GM18867 (cell line): ENCODE results near the gene CASP9.

ENCODE experiments used
- ATAC-seq: cut with Tn5 transposase; IDR thresholded peaks from one replicate; pipeline ENCODE4 v1.9.1; 2021; ENCODE audit warnings: mild to moderate bottlenecking, moderate library complexity; ENCODE audit not compliant: unreplicated experiment

CASP9 gene

GRCh38 chr1:15524021-15524282, at the start of gene CASP9:
Gene CASP9, minus strand, starts transcription at chr1:15524215. Its CDS starts 15 bp downstream, at chr1:15524200.
- no peak for ATAC-seq

- no peak for ATAC-seq
These were observed 49.5 kb upstream of the CASP9 start for GRCh38 chr1:15573477-15573876.

GRCh38 chr1:15571266-15571665, 47.3 kb upstream of the CASP9 start:
- no peak for ATAC-seq

GRCh38 chr1:15570861-15571260, 46.8 kb upstream of the CASP9 start:
- no peak for ATAC-seq

- no peak for ATAC-seq
These were observed 44.5 kb upstream of the CASP9 start for GRCh38 chr1:15568387-15569073.

DNA sequence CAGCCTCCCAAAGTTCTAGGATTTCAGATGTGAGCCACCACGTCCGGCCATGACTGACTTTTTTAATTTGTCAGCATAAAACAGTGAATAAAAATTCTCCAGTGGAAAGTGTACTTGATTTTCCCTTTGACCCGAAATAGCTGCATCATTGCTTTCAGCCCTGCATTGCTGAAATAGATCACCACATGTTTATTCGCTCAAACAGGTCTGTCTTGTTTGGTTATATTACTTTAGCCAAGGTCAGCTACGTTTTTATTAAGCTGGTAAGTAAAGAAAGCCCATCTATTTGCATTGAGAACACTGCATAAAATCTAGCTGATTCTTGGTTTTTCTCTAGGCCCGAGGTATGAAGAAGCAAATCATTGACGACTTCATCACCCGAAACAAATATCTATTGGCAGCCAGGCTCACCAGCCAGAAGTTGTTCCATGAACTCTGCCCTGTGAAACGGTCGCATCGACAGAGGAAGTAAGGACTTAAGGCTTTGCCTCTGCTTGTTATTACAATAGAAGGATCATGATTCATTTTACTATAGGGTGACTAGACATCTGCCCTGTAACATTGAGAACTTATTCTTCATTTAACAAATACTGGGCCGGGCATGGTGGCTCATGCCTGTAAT, 35.3 kb upstream of the CASP9 start:
- no peak for ATAC-seq

DNA sequence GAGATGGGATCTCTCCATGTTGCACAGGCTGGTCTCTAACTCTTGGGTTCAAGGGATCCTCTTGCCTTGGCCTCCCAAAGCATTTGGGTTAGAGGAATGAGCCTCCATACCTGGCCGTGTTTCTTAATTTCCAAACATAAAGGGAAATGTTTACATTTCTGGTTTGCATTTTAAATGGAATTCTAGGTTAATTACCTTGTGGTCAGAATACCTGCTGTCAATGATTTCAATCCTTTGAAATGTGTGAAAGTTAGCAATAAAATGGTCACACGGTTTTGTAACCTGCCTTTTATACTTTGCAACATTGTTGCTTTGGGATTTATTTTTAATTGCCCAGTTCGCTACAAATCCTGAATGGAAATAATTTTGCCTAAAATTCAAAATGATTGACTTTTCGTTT, 34.5 kb upstream of the CASP9 start:
- no peak for ATAC-seq

GRCh38 chr1:15557594-15557993, 33.6 kb upstream of the CASP9 start:
- no peak for ATAC-seq

GRCh38 chr1:15557008-15557407, 33.0 kb upstream of the CASP9 start:
- no peak for ATAC-seq

- ATAC-seq: no peak
These were observed 26.6 kb upstream of the CASP9 start for GRCh38 chr1:15550573-15550972.

DNA sequence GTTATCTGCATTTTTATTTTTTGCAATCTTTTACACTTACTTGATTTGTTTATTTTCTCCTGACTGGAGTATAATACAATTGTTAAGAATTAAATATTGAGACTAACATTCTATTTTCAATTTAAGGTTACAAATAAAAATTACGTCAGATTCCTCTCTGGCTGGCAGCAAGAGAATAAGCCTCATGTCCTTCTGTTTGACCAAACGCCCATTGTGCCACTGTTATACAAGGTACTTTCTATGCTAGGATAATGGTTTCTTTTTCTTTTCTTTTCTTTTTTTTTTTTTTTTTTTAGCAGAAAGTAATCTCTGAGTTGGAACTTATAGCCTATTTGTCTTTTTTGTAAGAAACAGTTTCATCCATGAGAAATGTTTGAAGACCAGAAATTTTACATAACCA, 22.6 kb upstream of the CASP9 start:
- ATAC-seq: no peak

GRCh38 chr1:15543589-15544568, 19.9 kb upstream of the CASP9 start:
- ATAC-seq: no peak

DNA sequence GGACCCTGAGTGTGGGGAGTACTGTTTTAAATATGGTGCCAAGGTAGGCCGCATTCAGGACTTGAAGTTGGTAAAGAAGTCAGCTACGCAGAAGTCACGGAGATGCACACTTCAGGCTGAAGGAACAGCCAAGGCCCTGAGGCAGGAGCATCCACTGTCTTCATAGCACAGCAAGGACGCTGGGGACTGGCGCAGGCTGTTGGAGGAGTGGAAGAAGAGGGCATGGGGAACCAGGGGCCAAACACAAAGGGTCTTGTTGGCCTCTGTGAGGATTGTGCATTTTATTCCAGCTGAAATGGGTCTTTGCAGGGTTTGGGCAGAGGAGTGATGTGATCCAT, 19.2 kb upstream of the CASP9 start:
- ATAC-seq: no peak

- no peak for ATAC-seq
These were observed 18.6 kb upstream of the CASP9 start for GRCh38 chr1:15542388-15543250.

- ATAC-seq: no peak
These were observed 17.3 kb upstream of the CASP9 start for GRCh38 chr1:15541231-15541792.

DNA sequence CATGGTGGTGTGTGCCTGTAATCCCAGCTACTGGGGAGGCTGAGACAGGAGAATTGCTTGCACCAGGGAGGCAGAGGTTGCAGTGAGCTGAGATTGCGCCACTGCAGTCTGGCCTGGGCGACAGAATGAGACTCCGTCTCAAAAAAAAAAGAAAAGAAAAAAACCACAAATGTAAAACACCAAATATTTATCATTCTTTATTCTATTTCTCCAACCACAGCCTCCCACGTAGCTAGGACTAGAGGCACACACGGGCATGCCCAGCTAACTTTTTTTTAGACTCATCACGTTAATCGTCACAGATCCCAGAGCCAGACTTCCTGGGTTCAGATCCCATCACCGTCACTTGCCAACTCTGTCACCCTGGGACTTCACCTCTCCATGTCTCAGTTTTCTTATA, 16.2 kb upstream of the CASP9 start:
- ATAC-seq: no peak

- no peak for ATAC-seq
These were observed 14.8 kb upstream of the CASP9 start for GRCh38 chr1:15538771-15539170.

GRCh38 chr1:15531682-15532081, 7.7 kb upstream of the CASP9 start:
- no peak for ATAC-seq

DNA sequence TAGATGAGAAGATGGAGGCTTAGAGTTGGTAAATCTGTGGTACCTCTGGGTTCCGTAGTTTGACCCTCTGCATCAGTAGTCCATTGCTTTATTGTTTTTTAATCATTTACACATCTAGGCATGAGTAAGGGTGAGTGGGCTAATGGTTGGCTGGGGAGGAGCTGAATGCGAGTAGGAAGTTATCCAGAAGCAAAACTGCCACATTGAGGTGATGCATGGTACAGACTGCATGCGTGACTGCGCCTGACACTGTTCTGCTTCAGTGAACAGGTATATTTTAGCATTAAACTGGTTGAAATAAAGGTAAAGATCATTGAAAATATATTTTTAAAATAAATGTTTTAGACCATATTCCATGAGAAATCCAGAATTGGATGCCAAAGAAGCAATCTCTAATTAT, 7.0 kb upstream of the CASP9 start:
- no peak for ATAC-seq

DNA sequence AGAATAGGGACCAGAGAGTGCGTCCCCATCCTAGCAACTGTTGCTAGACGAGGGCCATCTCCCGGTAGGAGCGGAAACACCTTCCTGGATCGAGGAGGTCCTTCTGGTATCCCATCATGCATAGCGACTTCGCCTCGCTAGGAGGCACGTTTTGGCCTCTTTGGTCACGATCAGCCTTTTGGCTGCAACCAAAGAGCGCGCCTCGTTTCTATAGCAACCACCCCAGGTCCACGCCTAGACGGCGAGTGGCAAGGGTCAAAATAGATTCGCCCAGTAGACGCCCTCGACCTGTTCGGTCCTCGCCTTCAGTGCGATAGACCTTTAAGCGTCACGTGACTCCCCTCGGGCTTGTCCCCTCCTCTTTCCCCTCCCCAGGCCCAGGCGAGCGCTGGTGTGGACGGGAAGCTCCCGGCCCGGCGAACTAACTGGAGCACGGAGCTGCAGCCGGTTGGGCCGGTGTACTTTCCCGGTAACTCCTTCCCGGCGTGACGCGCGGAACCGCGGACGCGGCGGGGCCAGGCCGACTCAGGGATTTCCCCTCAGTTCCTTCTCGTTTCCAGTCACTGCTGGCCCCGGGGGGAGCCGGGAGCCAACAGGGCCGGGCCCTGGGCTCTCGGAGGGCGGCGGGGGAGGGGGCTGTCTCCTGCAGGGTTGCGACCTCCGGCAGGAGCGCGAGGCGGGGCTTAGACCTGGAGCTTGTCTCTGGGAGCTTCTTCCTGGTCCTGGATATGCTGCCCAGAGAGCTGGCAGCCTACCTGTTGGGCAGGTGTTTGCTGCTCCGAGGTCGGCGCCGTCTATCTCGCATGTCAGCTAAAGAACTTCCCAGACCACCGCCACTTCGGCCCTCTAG, 2.7 kb upstream of the CASP9 start, which contains the start of gene DNAJC16:
Gene DNAJC16, plus strand, starts transcription at position 359 of the 850 bp plus-strand sequence. CDS start 2,258 bp downstream, outside the sequence.
- ATAC-seq: peak; percentile 51
